ENCODE measurements around the gene NKX3-2.

DNA sequence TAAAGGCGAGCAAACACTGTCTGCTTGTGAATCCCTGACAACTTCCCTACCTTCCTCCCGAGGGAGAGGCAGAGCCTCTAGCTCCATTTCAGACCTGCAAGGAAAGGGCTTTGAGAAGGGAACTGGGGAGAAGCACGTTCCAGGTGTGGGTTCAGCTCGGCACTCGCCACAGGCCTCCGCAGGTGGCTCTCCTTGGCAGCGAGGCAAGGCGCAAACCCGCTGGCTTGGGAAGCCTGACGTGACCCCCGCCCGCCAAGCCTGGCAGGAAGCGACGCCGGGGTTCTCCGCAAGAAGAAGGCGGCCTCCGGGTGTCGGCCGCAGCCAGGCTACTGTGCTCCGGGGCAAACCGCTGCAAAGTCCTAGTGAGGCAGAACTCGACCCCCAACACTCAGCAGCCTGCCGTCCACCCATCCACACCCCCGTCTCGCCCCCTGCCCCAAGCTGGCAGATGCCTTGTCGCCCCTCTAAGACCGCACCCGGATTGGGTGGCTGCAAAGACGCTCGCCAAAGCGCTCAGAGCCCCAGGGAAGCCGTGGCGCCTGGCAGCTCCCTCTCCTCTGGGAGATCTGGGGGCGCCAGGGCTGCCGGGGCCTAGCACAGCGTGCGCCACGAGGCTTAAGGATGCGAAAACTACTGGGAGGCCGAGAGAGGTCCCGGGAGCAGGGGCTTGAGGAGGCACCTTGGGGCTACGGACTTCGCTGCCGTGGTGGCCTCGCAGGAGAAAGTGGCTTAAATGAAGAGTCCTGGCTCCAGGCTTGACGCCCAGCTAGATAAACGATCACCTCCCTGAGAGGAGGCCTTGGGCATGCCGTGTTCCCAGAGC is 21.8 kb downstream of the NKX3-2 start:
- TF ChIP-seq, protein P1, sequence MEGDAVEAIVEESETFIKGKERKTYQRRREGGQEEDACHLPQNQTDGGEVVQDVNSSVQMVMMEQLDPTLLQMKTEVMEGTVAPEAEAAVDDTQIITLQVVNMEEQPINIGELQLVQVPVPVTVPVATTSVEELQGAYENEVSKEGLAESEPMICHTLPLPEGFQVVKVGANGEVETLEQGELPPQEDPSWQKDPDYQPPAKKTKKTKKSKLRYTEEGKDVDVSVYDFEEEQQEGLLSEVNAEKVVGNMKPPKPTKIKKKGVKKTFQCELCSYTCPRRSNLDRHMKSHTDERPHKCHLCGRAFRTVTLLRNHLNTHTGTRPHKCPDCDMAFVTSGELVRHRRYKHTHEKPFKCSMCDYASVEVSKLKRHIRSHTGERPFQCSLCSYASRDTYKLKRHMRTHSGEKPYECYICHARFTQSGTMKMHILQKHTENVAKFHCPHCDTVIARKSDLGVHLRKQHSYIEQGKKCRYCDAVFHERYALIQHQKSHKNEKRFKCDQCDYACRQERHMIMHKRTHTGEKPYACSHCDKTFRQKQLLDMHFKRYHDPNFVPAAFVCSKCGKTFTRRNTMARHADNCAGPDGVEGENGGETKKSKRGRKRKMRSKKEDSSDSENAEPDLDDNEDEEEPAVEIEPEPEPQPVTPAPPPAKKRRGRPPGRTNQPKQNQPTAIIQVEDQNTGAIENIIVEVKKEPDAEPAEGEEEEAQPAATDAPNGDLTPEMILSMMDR (IDR thresholded peaks at IDR 0.05) = no peak
- no peak for TF ChIP-seq POLR2A (IDR thresholded peaks at IDR 0.05)
